Stimulated activated memory B cell treated with anti-CD40 and anti-IgM and Interleukin-4, amounts not matched to agents 10 μg/mL and 1 μg/mL and 100 μg/mL, for 72 hours (primary cell): ENCODE data around the gene C1orf216.
"Not testable (repeated sequence)": the region's sequence is repeated elsewhere in the genome, so short reads cannot be mapped to it uniquely, and the experiment has no call there.

Experiments used
- ATAC-seq: fragments of 150-1000 bp; cut with Tn5 transposase; 2 replicates; pipeline ENCODE4 v1.10.0; 2021
- H3K27ac Mint-ChIP-seq: one replicate; pipeline ENCODE4 v1.8.0; 2022; ENCODE audit warnings: mild to moderate bottlenecking, mixed read lengths
- H3K27me3 Mint-ChIP-seq: one replicate; pipeline ENCODE4 v1.8.0; 2022; ENCODE audit warnings: mixed read lengths
- H3K36me3 Mint-ChIP-seq: one replicate; pipeline ENCODE4 v1.8.0; 2022; ENCODE audit warnings: mixed read lengths
- H3K4me1 Mint-ChIP-seq: one replicate; pipeline ENCODE4 v1.8.0; 2022; ENCODE audit warnings: mixed read lengths
- H3K4me3 Mint-ChIP-seq: one replicate; pipeline ENCODE4 v1.8.0; 2022; ENCODE audit warnings: mild to moderate bottlenecking, moderate library complexity, mixed read lengths
- H3K9me3 Mint-ChIP-seq: one replicate; pipeline ENCODE4 v1.8.0; 2022; ENCODE audit warnings: mixed read lengths

C1orf216 gene

DNA sequence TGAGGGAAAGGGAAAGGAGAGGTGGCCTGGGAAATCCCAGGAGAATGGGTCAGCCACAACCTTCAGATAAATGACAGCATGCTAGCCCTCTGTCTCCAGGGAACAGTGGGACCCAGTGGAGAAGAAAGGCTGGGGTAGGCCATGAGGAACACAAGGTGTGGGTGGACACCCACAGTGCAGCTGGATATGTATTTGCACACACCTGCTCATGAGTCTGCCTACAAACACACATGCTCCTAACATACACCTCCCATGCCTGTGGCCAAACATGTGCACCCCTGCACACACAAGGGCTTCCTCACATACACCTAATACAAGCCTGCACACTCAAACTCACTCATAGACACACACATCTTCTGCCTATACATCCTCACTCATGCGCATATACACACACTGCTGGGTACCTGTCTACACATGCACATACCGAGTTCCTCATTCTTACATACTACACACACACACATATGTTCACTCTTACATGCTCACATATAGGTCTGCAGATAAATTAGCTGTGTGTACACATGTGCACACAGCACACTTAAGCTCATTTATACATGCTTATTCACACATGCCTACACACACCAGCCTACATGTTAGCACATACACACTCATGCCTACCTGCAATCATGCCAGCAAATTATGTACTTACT is 3.6 kb downstream of the C1orf216 start:
- H3K9me3 Mint-ChIP-seq, result no peaks in the 10 kb centered on the region
- no peak overlapping the region for H3K4me3 Mint-ChIP-seq
- peaks cover 46% of the 10 kb centered on the region for H3K4me1 Mint-ChIP-seq
- peaks cover 3% of the 10 kb centered on the region for H3K27me3 Mint-ChIP-seq
- H3K27ac Mint-ChIP-seq, result no peak overlapping the region
- H3K36me3 Mint-ChIP-seq, result peaks cover 24% of the 10 kb centered on the region
- no peak for ATAC-seq

DNA sequence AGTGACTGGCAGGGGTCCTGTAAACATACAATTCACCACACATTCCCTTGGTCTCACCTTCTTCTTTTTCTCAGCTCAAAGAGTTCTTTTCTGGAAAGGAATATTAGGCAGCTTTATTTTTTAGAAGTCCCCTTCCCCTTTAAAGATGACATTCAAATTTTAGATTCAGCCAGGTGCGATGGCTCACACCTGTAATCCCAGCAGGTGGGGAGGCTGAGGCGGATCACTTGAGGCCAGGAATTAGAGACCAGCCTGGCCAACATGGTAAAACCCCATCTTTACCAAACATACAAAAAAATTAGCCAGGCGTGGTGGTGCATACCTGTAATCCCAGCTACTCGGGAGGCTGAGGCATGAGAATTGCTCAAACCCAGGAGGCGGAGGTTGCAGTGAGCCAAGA is 7.6 kb downstream of the C1orf216 start:
- peaks cover 38% of the 10 kb centered on the region for H3K27me3 Mint-ChIP-seq

DNA sequence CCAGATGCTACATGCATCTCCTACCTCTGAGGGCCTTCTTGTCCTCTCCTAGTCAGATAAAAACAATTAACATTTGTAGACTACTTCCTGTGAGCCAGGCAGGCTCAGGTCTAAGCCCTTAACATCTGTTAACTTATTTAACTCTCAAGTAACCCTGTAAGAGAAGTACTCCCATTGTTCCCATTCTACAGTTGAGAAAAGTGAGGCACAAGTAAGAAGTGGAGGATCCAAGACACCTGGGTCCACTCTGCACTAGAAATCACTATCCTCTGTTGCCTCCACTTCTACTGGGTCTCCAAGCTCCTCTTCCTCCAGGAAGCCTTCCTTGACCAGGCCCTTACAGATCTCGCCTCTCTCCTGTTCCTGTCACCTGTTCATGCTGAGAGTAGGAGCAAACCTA is 9.7 kb downstream of the C1orf216 start:
- Mint-ChIP-seq H3K9me3 (no peaks in the 10 kb centered on the region), H3K4me3 (no peak overlapping the region), H3K27me3 (peaks cover 59% of the 10 kb centered on the region), H3K27ac (no peak overlapping the region), H3K36me3 (peaks cover 10% of the 10 kb centered on the region), H3K4me1 (peaks cover 15% of the 10 kb centered on the region)
- no peak for ATAC-seq

More for the DNA sequence above, 7.6 kb downstream of the C1orf216 start:
- not testable (repeated sequence) for H3K9me3 Mint-ChIP-seq, H3K4me3 Mint-ChIP-seq, ATAC-seq, H3K27ac Mint-ChIP-seq
- Mint-ChIP-seq H3K36me3 (peaks cover 24% of the 10 kb centered on the region), H3K4me1 (peaks cover 33% of the 10 kb centered on the region)

DNA sequence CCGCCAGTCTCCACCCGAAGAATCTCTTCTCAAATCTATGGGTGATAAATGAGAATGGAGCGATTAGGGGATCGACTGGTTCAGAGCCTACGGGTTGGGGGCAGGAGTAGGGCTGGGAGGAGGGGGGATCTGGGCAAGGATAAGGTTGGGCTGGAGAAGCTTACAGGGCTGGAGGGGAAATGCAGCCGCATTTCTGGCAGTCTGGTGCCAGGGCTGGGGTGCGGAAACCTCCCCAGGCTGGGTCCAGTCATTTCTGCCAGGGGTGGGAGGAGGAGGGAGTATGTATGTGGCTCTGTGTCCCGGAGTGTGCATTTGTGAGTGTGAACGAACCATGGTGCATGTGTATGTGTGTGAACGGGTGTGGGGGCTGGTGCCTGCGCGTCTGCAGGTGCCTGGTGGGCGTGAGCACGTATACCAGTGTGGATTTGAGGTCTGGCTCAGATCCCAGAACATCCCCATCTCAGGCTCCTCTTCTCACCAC is 10.2 kb downstream of the C1orf216 start:
- ATAC-seq, result peak; percentile 14
- peak overlapping the region; percentile 50 for H3K4me3 Mint-ChIP-seq
- H3K4me1 Mint-ChIP-seq, result peaks cover 15% of the 10 kb centered on the region
- H3K27me3 Mint-ChIP-seq, result peaks cover 59% of the 10 kb centered on the region
- H3K36me3 Mint-ChIP-seq, result peaks cover 10% of the 10 kb centered on the region
- H3K27ac Mint-ChIP-seq, result no peak overlapping the region
- H3K9me3 Mint-ChIP-seq, result no peaks in the 10 kb centered on the region

DNA sequence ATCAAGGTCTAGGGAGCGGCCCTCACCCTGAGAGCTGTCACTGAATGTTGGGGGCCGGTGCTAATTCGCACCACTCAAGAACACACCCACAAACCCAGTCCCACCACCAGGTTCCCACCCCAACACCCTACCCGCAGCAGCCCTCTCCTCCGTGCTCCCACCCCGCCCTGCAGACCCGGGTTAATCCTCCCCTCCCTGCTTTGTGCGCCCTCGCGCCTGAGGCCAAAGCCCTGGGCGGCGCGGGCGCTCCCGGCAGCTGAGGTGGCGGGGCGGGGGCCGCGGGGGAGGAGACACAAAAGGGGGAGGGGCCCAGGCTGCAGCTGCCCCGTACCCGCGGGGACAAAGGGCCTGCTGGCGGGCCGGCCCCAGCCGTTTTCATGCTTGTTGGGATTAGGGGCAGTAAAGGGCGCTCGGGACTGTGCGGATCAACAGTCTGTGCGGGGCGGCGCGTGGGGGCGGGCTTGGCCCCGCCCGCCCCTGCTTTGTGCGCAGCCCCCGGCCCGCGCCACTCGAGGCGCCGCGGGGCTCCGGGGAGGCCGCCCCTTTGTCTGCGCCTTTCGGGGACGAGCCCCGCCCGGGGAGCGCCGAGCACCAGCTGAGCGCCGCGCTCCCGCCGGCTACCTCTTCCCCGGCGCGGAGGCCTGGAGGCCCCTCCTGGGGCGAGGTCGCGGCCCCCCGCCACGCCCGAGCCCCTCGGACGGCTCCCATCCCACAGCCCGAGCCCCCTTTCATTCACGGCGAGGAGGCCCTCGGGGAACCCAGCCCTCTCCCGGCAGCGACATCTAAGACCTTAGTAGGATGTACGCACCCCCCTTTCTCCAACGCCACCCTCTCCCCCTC is 10.9 kb downstream of the C1orf216 start:
- peak; percentile 47 for ATAC-seq
- peaks cover 10% of the 10 kb centered on the region for H3K36me3 Mint-ChIP-seq
- peaks cover 15% of the 10 kb centered on the region for H3K4me1 Mint-ChIP-seq
- peak overlapping the region; percentile 50 for H3K4me3 Mint-ChIP-seq
- peaks cover 62% of the 10 kb centered on the region for H3K27me3 Mint-ChIP-seq
- H3K9me3 Mint-ChIP-seq, result no peaks in the 10 kb centered on the region
- H3K27ac Mint-ChIP-seq, result no peak overlapping the region

DNA sequence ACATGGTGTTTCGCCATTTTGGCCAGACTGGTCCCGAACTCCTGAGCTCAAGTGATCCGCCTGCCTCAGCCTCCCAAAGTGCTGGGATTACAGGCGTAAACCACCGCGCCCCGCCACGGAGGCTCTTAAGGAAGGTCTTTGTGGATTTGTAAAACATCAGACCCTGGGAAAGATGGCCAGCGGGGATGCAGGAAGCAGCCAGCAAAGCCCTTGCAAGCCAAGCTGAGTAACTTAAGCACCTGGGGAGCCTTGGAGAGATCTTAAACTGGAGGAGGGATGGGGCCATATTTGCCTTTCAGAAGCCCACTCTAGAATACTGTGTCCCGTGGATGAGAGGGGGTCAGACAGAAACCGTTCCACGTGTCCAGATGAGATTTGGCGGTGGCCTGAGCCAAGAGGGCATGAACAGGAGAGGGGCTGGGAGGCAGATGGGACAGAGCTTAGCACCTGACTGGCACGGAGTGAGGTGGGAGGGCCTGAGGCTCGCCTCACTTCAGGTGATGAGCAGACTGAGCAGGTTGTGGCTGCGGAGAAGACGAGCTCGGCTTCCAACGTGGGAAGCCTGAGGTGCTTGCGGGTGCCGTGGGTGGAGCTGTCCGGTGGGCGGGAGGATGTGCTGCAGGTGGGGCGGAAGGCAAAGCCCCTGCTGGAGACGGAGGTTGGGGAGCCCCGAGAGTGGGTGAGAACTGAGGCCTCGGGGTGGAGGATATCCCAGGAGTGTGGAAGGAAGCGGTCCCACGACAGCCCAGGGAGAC is 11.7 kb downstream of the C1orf216 start:
- Mint-ChIP-seq H3K27me3 (peaks cover 70% of the 10 kb centered on the region), H3K4me1 (peaks cover 15% of the 10 kb centered on the region), H3K4me3 (peak overlapping the region; percentile 40), H3K36me3 (peaks cover 10% of the 10 kb centered on the region), H3K9me3 (no peaks in the 10 kb centered on the region), H3K27ac (no peak overlapping the region)
- ATAC-seq, result no peak

DNA sequence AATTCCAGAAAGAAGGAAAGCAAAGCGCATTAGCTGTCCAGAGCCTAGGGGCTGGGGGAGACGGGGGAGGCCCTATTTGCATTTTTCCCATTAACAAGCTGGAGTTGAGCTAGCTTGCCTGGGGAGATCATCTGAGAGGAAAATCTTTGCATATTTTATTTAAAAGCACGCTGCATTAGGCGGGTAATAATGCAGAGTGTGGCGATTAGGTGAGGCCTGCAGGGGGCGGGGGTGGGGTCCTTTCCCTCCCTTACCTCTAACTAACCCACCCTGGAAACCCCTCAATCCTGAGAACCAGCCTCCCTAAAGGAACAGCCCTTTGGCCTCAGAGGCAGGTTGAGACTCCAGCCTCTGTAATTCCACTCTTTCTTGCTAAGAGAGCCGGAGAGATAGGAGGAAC is 16.2 kb downstream of the C1orf216 start:
- H3K36me3 Mint-ChIP-seq, result no peaks in the 10 kb centered on the region
- H3K9me3 Mint-ChIP-seq, result no peaks in the 10 kb centered on the region
- H3K27me3 Mint-ChIP-seq, result peaks cover 78% of the 10 kb centered on the region
- no peak overlapping the region for H3K27ac Mint-ChIP-seq
- H3K4me1 Mint-ChIP-seq, result peaks cover 9% of the 10 kb centered on the region
- ATAC-seq, result no peak
- H3K4me3 Mint-ChIP-seq, result no peak overlapping the region

DNA sequence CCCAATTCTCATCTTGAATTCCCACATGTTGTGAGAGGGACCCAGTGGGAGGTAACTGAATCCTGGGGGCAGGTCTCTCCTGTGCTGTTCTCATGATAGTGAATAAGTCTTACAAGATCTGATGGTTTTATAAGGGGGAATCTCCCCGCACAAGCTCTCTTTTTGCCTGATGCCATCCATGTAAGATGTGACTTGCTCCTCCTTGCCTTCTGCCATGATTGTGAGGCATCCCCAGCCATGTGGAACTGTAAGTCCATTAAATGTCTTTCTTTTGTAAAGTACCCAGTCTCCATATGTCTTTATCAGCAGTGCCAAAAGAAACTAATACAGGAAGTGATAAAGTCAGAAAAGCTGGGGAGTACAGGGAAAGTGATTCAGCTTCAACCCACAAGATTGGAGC is 19.5 kb downstream of the C1orf216 start:
- not testable (repeated sequence) for H3K27ac Mint-ChIP-seq, H3K36me3 Mint-ChIP-seq, H3K9me3 Mint-ChIP-seq, H3K4me3 Mint-ChIP-seq, ATAC-seq, H3K4me1 Mint-ChIP-seq
- peaks cover 62% of the 10 kb centered on the region for H3K27me3 Mint-ChIP-seq

DNA sequence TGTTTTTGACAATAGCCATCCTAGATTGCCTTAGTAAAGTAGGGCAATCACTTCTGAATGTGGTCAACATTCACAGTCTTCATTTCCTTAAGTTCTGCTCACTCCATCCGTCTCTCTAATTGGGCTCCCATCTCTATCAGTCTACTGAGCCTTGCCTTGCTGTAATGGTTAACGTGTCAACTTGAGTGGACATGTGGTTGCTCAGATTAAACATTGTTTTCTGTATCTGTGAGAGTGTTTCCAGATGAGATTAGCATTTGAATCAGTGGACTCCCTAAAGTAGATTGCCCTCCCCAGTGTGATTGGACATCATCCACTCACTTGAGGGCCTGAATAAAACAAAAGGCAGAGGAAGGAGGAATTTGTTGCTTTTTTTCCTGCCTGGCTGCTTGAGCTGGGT is 26.4 kb downstream of the C1orf216 start:
- peaks cover 35% of the 10 kb centered on the region for H3K27me3 Mint-ChIP-seq
- no peak overlapping the region for H3K27ac Mint-ChIP-seq
- no peaks in the 10 kb centered on the region for H3K9me3 Mint-ChIP-seq
- H3K4me1 Mint-ChIP-seq, result no peaks in the 10 kb centered on the region
- no peak for ATAC-seq
- no peaks in the 10 kb centered on the region for H3K36me3 Mint-ChIP-seq
- H3K4me3 Mint-ChIP-seq, result no peak overlapping the region

DNA sequence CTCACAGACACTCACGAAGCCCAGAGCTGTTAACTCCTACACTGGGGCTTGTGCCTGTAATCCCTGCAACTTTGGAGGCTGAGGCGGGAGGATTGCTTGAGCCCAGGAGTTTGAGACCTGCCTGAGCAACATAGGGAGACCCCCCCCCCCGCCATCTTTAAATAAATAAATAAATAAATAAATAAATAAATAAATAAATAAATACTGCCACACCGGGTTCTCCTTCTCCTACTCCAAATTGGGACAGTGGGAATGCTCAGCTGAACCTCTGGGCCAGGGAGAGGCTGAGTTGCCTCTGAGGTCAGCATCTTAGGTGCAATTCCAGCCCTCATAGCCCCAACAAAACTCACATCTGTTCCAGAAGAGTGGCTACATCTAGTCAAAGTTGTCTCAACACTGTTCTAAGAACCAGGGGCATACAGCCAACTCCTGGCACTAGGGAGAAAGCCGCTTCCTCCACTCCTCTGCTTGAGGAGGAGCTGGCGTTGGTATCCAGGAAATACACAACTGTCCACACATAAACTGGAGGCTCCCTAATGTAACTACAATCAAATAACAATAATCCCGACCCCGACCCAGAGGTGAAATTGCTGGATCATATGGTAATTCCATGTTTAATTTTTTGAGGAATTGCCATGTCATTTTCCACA is 27.0 kb downstream of the C1orf216 start:
- Mint-ChIP-seq H3K4me1 (no peaks in the 10 kb centered on the region), H3K36me3 (no peaks in the 10 kb centered on the region), H3K9me3 (no peaks in the 10 kb centered on the region), H3K27me3 (peaks cover 35% of the 10 kb centered on the region), H3K27ac (no peak overlapping the region), H3K4me3 (no peak overlapping the region)
- no peak for ATAC-seq

DNA sequence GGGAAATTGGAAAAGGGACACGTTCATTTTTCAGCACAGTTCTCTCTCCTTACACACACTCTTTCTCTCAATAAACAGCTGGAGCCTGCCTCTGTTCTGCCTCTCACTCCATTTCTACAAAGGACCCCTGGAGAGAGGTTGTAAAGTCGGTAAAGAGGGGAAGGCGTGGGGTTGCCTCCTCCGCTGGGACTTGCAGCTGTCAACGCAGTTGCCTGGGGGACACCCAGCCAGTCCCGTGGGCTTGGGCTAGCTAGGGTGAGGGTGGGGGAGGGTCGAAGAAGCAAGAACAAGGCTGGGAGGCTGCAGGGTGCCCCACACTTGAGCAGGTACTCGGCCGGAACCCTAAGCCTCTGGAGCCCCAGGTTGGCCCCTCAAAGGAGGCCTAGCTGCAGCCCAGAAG is 27.6 kb downstream of the C1orf216 start:
- ATAC-seq, result peak; percentile 27
- H3K4me3 Mint-ChIP-seq, result no peak overlapping the region
- H3K9me3 Mint-ChIP-seq, result no peaks in the 10 kb centered on the region
- H3K27ac Mint-ChIP-seq, result no peak overlapping the region
- H3K4me1 Mint-ChIP-seq, result no peaks in the 10 kb centered on the region
- H3K36me3 Mint-ChIP-seq, result no peaks in the 10 kb centered on the region
- H3K27me3 Mint-ChIP-seq, result peaks cover 29% of the 10 kb centered on the region

DNA sequence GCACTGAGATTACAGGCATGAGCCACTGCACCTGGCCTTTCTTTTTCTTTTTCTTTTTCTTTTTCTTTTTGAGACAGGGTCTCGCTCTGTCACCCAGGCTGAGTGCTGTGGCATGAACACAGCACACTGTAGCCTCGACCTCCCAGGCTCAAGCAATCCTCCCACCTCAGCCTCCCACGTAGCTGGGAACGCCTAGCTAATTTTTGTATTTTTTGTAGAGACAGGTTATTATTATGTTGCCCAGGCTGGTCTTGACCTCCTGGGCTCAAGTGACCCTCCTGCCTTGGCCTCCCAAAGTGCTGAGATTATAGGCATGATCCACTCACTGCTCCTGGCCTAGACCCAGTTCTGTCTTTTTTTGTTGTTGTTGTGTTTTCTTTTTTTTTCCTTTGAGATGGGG is 28.6 kb downstream of the C1orf216 start:
- H3K27me3 Mint-ChIP-seq, result peaks cover 25% of the 10 kb centered on the region
- H3K4me1 Mint-ChIP-seq, H3K27ac Mint-ChIP-seq, ATAC-seq, H3K36me3 Mint-ChIP-seq, H3K4me3 Mint-ChIP-seq, H3K9me3 Mint-ChIP-seq: not testable (repeated sequence)

DNA sequence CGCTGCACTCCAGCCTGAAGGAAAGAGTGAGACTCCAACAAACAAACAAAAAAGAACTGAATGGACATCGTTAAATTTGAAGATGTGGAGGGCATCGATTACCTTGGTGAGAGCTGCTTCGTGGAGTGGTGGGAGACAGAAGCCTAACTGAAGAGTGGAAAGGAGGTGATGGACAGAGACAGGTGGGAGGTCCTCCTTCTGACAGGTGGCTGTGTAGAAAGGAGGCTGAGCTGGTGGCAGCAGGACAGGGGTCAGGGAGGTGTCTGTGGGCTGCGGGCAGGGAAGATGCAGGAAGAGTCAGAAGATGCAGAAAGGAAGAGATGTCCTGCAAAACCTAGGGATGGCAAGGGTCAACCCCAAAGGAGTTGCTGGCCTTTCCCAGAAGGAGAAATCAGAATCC is 30.5 kb downstream of the C1orf216 start:
- Mint-ChIP-seq H3K9me3 (no peaks in the 10 kb centered on the region), H3K4me1 (no peaks in the 10 kb centered on the region), H3K27me3 (peaks cover 33% of the 10 kb centered on the region), H3K36me3 (no peaks in the 10 kb centered on the region), H3K27ac (no peak overlapping the region), H3K4me3 (no peak overlapping the region)
- ATAC-seq, result no peak

DNA sequence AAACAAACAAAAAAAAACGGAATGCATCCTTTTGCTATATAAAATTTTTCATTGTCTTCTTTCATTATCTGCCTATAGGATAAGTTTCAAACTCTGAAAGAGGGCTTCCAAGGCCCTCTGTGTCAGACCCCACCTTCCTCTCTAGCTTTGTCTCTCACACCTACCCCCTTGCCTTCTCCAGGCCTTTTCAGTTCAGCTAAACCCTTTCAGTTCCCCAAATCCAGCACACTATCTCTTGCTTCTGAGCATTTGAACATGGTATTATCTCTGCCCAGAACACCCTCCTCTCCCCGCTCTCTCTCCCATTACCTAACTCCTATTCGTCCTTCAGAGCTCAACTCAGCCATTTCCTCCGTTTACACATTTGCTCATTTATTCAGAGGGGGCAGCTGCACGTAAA is 35.7 kb downstream of the C1orf216 start:
- Mint-ChIP-seq H3K36me3 (no peaks in the 10 kb centered on the region), H3K9me3 (no peaks in the 10 kb centered on the region), H3K27ac (no peak overlapping the region), H3K27me3 (peaks cover 35% of the 10 kb centered on the region), H3K4me3 (no peak overlapping the region), H3K4me1 (no peaks in the 10 kb centered on the region)
- ATAC-seq, result peak; percentile 69

DNA sequence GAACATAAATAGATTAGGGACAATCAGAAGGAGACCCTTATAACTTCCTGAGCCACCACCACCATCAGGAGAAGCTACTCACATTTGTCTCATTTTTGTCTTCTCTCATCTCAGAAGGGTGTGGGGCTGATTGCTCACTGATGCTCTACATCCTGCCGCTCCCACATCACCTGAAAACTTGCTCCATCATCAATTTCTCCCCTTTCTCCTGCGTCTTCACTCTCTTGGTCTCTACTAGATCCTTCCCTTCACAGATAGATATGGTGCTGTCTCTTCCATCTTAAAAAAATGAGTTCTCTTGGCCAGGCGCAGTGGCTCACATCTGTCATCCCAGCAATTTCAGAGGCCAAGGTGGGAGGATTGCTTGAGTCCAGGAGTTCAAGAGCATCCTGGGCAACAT is 38.4 kb downstream of the C1orf216 start:
- no peaks in the 10 kb centered on the region for H3K4me1 Mint-ChIP-seq
- no peaks in the 10 kb centered on the region for H3K9me3 Mint-ChIP-seq
- peaks cover 27% of the 10 kb centered on the region for H3K27me3 Mint-ChIP-seq
- ATAC-seq, result no peak
- no peak overlapping the region for H3K4me3 Mint-ChIP-seq
- no peak overlapping the region for H3K27ac Mint-ChIP-seq
- no peaks in the 10 kb centered on the region for H3K36me3 Mint-ChIP-seq
